Neural progenitor cell (in vitro differentiated cells): ENCODE results near the gene IER5.

Source experiments
- EZH2 ChIP-seq: fragments of 200-600 bp; sonication (generic); IDR thresholded peaks from 2 replicates; pipeline ENCODE4 v1.6.1; 2017; ENCODE audit warnings: antibody characterized with exemption, mild to moderate bottlenecking, moderate library complexity
- EZH2phosphoT487 ChIP-seq: fragments of 200-600 bp; sonication (generic); IDR thresholded peaks from 2 replicates; pipeline ENCODE4 v1.6.1; 2017; ENCODE audit warnings: antibody characterized with exemption
- TF ChIP-seq, protein P1 (sequence below): fragments of 200-600 bp; sonication (generic); IDR thresholded peaks from 2 replicates; pipeline ENCODE4 v1.5.1; 2017; ENCODE audit warnings: antibody characterized with exemption, mild to moderate bottlenecking

DNA sequence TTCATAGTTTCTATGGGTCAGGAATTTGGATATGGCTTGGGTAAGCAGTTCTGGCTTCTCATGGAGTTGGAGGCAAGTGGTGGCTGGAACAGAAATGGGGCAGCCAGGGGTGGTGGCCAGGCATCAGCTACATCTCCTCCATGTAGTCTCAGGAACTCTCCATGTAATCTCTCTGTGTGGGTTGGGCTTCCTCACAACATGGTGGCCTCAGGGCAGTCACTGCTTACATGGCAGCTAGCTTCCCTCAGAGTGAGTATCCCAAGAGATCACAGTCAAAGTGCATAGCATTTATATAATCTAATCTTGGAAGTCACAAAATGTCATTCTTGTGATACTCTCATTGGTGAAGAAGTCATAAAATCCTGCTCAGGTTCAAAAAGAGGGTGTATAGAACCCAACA, 29.1 kb upstream of the IER5 start:
- TF ChIP-seq, protein P1, sequence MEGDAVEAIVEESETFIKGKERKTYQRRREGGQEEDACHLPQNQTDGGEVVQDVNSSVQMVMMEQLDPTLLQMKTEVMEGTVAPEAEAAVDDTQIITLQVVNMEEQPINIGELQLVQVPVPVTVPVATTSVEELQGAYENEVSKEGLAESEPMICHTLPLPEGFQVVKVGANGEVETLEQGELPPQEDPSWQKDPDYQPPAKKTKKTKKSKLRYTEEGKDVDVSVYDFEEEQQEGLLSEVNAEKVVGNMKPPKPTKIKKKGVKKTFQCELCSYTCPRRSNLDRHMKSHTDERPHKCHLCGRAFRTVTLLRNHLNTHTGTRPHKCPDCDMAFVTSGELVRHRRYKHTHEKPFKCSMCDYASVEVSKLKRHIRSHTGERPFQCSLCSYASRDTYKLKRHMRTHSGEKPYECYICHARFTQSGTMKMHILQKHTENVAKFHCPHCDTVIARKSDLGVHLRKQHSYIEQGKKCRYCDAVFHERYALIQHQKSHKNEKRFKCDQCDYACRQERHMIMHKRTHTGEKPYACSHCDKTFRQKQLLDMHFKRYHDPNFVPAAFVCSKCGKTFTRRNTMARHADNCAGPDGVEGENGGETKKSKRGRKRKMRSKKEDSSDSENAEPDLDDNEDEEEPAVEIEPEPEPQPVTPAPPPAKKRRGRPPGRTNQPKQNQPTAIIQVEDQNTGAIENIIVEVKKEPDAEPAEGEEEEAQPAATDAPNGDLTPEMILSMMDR: no peak
- TF ChIP-seq EZH2: no peak
- no peak for TF ChIP-seq EZH2phosphoT487
